ENCODE measurements around the gene CCDC171. TPM values are rescaled to one million over a fixed set of nuclear protein-coding genes. Genes with fewer than 3 reads are reported as not detected.
"Not testable (repeated sequence)": the region's sequence is repeated elsewhere in the genome, so short reads cannot be mapped to it uniquely, and the experiment has no call there.

CCDC171 gene
- total RNA-seq, 2 donors from 2014 or later: 4.9 to 6.0 TPM

DNA sequence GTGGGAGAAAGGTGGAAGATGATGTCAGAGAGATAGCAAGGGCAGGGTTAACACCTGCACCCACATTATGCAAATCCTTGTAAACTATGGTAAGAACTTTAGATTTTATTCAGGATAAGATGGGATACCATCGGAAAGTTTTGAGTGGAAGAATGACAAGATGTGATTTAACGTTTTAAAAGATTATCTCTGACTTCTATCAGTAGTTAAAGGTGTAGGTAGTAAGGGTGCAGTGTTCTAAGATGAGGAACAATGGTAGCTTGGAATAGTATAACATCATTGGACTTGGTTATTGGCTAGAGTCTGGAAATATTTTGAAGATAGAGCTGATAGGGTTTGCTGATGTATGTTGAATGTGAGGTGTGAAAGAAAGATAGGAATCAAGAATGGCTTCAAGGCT lies 211.3 kb downstream of the CCDC171 start:
- Mint-ChIP-seq H3K4me1 (ENCODE audit: low read depth) (no peaks in the 10 kb centered on the region), H3K27ac (no peak overlapping the region), H3K4me3 (no peak overlapping the region), H3K9me3 (no peaks in the 10 kb centered on the region), H3K27me3 (ENCODE audit: low read depth) (no peaks in the 10 kb centered on the region), H3K36me3 (ENCODE audit: insufficient read depth in 2 of 2) (no peaks in the 10 kb centered on the region)
- ATAC-seq (replicated peaks in 1 of 2): no peak
- DNase-seq: no peak

DNA sequence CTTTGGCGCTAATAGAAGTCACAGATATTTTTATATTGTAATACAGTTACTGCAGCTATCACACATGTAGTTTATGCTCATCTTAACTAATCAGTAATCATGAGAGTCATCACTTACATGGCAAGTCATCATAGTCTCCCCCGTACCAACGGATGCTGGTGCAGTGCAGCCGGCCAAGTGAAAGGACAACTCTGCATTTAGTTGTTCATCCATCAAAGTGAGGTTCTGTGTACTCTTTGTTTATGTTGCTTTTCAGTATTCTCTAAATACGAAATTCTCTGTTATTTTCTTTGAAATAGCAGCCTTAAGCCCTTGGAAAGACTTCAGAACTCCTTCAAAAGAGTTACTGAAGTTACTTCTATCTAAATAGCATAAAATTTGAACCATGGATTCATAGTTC lies 216.7 kb downstream of the CCDC171 start:
- Mint-ChIP-seq H3K27me3 (ENCODE audit: low read depth) (no peaks in the 10 kb centered on the region), H3K27ac (no peak overlapping the region)

DNA sequence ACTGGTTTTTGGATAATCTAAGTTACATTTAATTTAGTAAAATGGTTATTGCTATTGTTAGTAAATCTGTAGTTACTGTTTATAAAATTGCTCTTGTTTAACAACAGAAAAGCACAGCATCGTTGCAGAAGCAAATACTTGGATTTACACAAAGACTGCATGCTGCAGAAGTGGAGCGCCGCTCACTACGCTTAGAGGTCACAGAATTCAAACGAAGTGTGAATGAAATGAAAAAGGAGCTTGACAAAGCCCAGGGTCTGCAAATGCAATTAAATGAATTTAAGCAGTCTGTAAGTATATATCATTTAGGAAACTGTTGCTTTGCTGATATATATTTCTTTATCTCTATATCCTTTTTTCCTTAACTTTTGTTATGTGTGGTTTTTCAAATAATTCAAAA lies 226.0 kb downstream of the CCDC171 start:
- Mint-ChIP-seq H3K9me3 (no peaks in the 10 kb centered on the region), H3K4me3 (no peak overlapping the region), H3K36me3 (ENCODE audit: insufficient read depth in 2 of 2) (no peaks in the 10 kb centered on the region), H3K27ac (no peak overlapping the region), H3K4me1 (ENCODE audit: low read depth) (no peaks in the 10 kb centered on the region), H3K27me3 (ENCODE audit: low read depth) (no peaks in the 10 kb centered on the region)
- no peak for DNase-seq
- ATAC-seq (replicated peaks in 1 of 2): no peak

More for the DNA sequence above, 216.7 kb downstream of the CCDC171 start:
- Mint-ChIP-seq H3K4me1 (ENCODE audit: low read depth) (no peaks in the 10 kb centered on the region), H3K9me3 (no peaks in the 10 kb centered on the region), H3K4me3 (no peak overlapping the region), H3K36me3 (ENCODE audit: insufficient read depth in 2 of 2) (no peaks in the 10 kb centered on the region)
- no peak for ATAC-seq (replicated peaks in 1 of 2)
- DNase-seq: no peak

DNA sequence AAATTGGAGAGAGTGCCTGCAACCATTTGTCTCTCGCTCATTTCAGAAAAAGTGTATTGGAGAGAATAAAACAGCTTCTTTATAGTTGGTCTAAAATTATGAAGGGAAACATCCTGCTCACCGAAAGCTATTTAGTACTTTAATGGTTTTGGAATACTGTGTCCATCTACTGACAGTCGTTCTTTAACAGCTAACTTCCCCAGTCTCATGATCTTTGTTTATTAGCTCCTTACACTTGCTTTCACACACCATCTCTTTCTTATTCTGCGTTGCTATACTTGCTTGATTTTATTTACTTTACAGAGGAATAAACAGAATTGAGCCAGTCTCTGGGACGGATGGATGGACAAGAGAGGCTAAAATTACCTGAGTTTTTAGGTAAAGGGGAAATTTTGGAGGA lies 229.3 kb downstream of the CCDC171 start:
- Mint-ChIP-seq H3K4me1 (ENCODE audit: low read depth) (no peaks in the 10 kb centered on the region), H3K27me3 (ENCODE audit: low read depth) (no peaks in the 10 kb centered on the region), H3K36me3 (ENCODE audit: insufficient read depth in 2 of 2) (no peaks in the 10 kb centered on the region), H3K4me3 (no peak overlapping the region), H3K27ac (no peak overlapping the region), H3K9me3 (no peaks in the 10 kb centered on the region)
- DNase-seq (no peak), ATAC-seq (replicated peaks in 1 of 2) (no peak)

DNA sequence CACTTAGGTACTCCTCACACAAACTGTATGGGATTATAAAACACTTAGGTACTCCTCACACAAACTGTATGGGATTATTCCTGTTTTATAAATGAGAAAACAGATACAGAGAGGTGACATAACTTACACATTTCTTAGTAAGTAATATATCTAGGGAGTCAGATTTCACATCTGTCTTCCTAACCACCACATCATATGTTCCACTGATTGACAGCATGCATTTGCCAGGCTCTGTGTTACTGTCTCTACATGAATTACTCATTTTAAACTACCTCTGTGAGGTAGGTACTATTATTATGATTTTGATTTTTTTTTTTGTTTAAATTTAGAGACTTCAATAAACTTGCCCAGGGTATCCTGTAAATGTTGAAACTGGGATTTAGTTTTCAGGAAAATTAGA lies 232.7 kb downstream of the CCDC171 start:
- Mint-ChIP-seq H3K27me3 (ENCODE audit: low read depth) (no peaks in the 10 kb centered on the region), H3K9me3 (no peaks in the 10 kb centered on the region), H3K4me3 (no peak overlapping the region), H3K4me1 (ENCODE audit: low read depth) (no peaks in the 10 kb centered on the region), H3K36me3 (ENCODE audit: insufficient read depth in 2 of 2) (no peaks in the 10 kb centered on the region), H3K27ac (no peak overlapping the region)
- DNase-seq (no peak), ATAC-seq (replicated peaks in 1 of 2) (no peak)

DNA sequence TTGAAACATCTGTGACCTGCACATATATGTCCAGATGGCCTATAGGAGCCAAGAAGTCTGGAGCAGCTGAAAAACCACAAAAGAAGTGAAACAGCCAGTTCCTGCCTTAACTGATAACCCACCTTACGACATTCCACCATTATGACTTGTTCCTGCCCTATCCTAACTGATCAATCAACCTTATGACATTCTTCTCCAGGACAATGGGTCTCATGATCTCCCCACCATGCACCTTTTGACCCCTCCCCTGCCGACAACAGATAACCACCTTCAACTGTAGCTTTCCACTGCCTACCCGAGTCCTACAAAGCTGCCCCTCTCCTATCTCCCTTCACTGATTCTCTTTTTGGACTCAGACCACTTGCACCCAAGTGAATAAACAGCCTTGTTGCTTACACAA lies 233.8 kb downstream of the CCDC171 start:
- ATAC-seq (replicated peaks in 1 of 2) (no peak), DNase-seq (no peak)
- Mint-ChIP-seq H3K36me3 (ENCODE audit: insufficient read depth in 2 of 2) (no peaks in the 10 kb centered on the region), H3K4me3 (no peak overlapping the region), H3K27ac (no peak overlapping the region), H3K27me3 (ENCODE audit: low read depth) (no peaks in the 10 kb centered on the region), H3K4me1 (ENCODE audit: low read depth) (no peaks in the 10 kb centered on the region), H3K9me3 (peaks cover 0 to under 1% of the 10 kb centered on the region in 2 donors)

DNA sequence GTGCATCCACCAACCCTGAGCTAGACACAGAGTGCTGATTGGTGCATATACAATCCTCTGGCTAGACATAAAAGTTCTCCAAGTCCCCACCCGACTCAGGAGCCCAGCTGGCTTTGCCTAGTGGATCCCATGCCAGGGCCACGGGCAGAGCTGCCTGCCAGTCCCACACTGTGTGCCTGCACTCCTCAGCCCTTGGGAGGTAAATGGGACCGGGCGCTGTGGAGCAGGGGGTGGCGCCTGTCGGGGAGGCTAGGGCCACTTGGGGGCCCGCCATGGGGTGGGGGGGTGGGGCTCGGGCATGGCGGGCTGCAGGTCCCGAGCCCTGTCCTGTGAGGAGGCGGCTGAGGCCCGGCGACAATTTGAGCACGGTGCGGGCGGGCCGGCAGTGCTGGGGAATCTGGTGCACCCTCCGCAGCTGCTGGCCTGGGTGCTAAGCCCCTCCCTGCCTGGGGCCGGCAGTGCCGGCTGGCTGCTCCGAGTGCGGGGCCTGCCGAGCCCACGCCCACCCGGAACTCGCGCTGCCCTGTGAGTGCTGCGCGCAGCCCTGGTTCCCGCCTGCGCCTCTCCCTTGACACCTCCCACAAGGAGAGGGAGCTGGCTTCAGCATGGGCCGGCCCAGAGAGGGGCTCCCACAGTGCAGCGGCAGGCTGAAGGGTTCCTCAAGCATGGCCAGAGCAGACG lies 257.5 kb downstream of the CCDC171 start:
- not testable (repeated sequence) for ATAC-seq (replicated peaks in 1 of 2); H3K36me3 Mint-ChIP-seq (ENCODE audit: insufficient read depth in 2 of 2); DNase-seq; H3K27me3 Mint-ChIP-seq (ENCODE audit: low read depth); H3K27ac Mint-ChIP-seq; H3K4me3 Mint-ChIP-seq; H3K4me1 Mint-ChIP-seq (ENCODE audit: low read depth)
- peaks cover 11 to 12% of the 10 kb centered on the region in 2 donors for H3K9me3 Mint-ChIP-seq

DNA sequence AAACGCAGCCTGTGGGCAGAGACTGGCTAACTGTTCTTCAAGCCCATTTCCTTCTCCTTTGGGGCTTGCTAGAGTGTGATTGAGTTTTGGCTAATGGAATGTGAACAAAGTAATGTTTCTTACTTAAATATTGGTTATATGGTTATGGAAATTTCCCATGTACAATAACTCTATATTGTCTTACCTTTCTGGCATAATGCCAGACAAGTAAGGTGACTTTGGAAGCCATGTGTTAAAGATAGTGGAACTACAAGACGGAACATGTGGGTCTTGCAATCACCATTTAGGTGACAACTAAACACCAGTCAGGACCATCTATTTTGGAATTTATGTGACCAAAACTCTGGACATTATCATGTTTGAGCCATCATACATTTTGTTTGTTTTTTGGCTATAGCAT lies 260.2 kb downstream of the CCDC171 start:
- peaks cover 0 to 8% of the 10 kb centered on the region in 2 donors for H3K36me3 Mint-ChIP-seq (ENCODE audit: insufficient read depth in 2 of 2)
- H3K27me3 Mint-ChIP-seq (ENCODE audit: low read depth): no peaks in the 10 kb centered on the region
- no peak overlapping the region for H3K4me3 Mint-ChIP-seq
- ATAC-seq (replicated peaks in 1 of 2) (no peak), DNase-seq (no peak)
- H3K27ac Mint-ChIP-seq: no peak overlapping the region
- peaks cover 4 to 11% of the 10 kb centered on the region in 2 donors for H3K9me3 Mint-ChIP-seq
- H3K4me1 Mint-ChIP-seq (ENCODE audit: low read depth): no peaks in the 10 kb centered on the region

DNA sequence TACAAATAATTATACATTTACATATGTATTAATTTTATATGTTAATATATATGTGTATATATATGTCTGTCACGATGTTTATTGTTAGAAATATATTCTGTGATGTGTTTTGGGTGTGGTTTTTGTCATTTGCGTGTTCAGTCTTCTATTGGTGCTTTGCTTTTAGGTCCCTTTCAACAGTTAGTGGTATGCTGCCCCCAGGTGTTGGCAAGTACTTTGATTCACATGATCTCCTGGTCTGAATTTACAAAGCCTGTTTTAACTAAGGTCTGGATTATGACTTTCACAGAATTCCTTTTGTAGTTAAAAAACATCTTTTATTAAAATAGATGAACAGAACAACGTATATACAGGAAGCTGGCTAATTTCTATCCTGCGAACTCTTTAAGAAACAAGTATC lies 271.5 kb downstream of the CCDC171 start:
- DNase-seq (no peak), ATAC-seq (replicated peaks in 1 of 2) (no peak)
- peaks cover 0 to 6% of the 10 kb centered on the region in 2 donors for H3K9me3 Mint-ChIP-seq
- H3K36me3 Mint-ChIP-seq (ENCODE audit: insufficient read depth in 2 of 2): peaks cover 0 to 2% of the 10 kb centered on the region in 2 donors
- H3K4me3 Mint-ChIP-seq: no peak overlapping the region
- no peaks in the 10 kb centered on the region for H3K27me3 Mint-ChIP-seq (ENCODE audit: low read depth)
- H3K4me1 Mint-ChIP-seq (ENCODE audit: low read depth): no peaks in the 10 kb centered on the region
- no peak overlapping the region for H3K27ac Mint-ChIP-seq

DNA sequence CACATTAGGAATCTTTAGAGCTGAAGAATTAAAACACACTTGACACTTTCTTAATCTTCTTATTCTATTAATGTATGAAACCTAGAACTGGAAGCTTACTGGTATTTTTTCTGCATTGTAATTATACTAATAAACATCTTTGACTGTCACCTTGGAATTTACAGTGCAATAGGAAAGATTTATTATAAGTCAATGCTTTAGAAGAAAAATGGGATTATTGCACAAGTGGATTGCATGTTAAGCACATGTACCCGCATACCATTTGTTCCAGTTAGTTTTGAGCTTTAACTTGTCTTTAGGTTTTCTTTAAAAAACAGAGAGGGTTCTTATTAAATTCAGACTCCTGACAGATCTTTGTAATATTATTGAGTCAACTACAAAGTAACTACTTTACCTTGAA lies 278.5 kb downstream of the CCDC171 start:
- no peak for DNase-seq
- Mint-ChIP-seq H3K9me3 (no peaks in the 10 kb centered on the region), H3K4me1 (ENCODE audit: low read depth) (no peaks in the 10 kb centered on the region), H3K36me3 (ENCODE audit: insufficient read depth in 2 of 2) (no peaks in the 10 kb centered on the region), H3K4me3 (no peak overlapping the region), H3K27me3 (ENCODE audit: low read depth) (no peaks in the 10 kb centered on the region), H3K27ac (no peak overlapping the region)
- ATAC-seq (replicated peaks in 1 of 2): no peak

DNA sequence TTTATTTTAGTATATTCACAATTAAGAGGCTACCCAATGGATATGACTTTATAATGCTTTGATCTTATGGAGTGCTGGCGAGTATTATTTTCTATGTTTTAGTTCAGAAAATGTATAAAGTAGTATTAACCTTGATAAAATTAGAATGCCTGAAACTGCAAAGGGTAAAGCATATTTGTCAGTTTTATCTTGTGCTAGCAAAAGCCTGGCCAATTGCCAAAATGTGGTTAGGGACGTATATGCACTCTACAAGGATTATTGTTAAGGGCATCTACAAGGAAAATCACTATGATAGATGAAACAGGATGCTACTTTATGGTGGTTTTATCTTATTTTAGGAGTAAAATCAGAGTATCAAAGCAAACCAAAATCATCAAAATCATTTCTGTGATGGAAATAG lies 281.7 kb downstream of the CCDC171 start:
- no peaks in the 10 kb centered on the region for H3K27me3 Mint-ChIP-seq (ENCODE audit: low read depth)
- H3K9me3 Mint-ChIP-seq: no peaks in the 10 kb centered on the region
- no peak overlapping the region for H3K27ac Mint-ChIP-seq
- no peaks in the 10 kb centered on the region for H3K4me1 Mint-ChIP-seq (ENCODE audit: low read depth)
- no peak for DNase-seq
- H3K36me3 Mint-ChIP-seq (ENCODE audit: insufficient read depth in 2 of 2): no peaks in the 10 kb centered on the region
- ATAC-seq (replicated peaks in 1 of 2): no peak
- H3K4me3 Mint-ChIP-seq: no peak overlapping the region

DNA sequence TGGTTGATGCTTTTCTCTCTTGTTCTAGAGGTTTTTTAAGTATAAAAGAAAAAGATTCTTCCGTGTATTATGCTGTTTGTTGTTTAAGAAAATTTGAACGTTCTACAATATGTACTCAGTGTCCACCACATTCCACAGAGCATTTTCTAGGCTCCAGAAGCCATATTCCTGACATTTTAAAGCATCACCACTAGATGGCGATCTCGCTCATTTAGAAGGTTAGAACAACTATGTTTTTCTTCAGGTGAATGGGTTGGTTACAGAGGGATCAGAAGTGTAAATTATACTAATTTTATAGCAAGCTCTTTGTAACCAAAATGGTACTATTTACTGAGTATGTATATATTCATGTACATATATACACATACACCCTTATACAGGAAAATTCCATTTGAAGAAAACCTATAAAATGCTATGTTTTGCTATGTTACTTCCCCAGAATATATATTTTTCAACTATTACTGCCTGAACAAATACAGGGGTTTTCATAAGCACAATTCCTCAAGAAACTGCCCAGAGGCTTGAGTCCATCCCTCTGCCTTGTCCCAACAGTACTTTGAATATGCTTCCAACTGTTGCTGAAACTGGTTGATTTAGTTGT lies 284.3 kb downstream of the CCDC171 start:
- ATAC-seq (replicated peaks in 1 of 2): no peak

DNA sequence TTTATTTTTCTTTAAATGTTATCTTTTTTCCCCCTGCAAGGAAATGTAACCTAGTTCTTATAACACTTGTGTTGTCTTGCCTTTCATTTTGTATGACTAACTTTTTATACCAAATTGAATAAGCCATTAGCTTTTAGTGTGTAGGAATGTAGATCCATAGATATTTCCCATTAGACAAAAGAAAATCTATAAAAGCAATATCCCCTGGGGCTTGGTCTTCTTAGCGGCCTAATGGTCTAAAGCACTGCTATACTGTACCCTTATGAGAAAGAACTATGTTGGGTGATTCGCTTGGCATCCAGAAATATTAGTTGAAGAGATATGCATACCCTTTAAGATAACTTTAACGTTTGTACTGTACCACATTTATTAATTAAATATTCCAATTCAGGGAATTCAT lies 289.2 kb downstream of the CCDC171 start:
- Mint-ChIP-seq H3K9me3 (no peaks in the 10 kb centered on the region), H3K36me3 (ENCODE audit: insufficient read depth in 2 of 2) (no peaks in the 10 kb centered on the region), H3K4me1 (ENCODE audit: low read depth) (no peaks in the 10 kb centered on the region), H3K4me3 (no peak overlapping the region), H3K27ac (no peak overlapping the region), H3K27me3 (ENCODE audit: low read depth) (no peaks in the 10 kb centered on the region)
- no peak for ATAC-seq (replicated peaks in 1 of 2)
- DNase-seq: no peak

More for the DNA sequence above, 284.3 kb downstream of the CCDC171 start:
- DNase-seq: peak; percentile 11 to 23
- H3K36me3 Mint-ChIP-seq (ENCODE audit: insufficient read depth in 2 of 2): no peaks in the 10 kb centered on the region
- H3K27ac Mint-ChIP-seq: no peak overlapping the region
- no peak overlapping the region for H3K4me3 Mint-ChIP-seq
- no peaks in the 10 kb centered on the region for H3K27me3 Mint-ChIP-seq (ENCODE audit: low read depth)
- H3K9me3 Mint-ChIP-seq: no peaks in the 10 kb centered on the region
- no peaks in the 10 kb centered on the region for H3K4me1 Mint-ChIP-seq (ENCODE audit: low read depth)

DNA sequence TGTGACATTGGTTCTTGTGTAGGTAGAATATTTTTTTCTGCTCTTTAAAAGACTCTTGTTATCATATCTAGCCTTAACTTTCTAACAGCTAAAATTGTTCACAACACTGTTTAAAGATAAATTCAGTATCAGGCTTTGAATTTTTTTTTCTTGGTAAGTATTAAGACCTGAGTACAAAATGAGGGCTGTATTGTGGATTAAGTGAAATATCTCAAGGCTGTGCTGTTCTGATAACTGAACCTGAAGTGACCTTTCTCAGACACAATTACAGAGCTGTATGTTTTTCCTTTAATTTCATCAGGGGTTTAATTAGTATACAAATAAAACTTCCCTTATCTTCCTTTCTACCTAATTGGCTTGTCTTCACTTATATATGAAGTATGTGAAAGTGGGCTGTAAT lies 290.5 kb downstream of the CCDC171 start:
- no peaks in the 10 kb centered on the region for H3K4me1 Mint-ChIP-seq (ENCODE audit: low read depth)
- H3K36me3 Mint-ChIP-seq (ENCODE audit: insufficient read depth in 2 of 2): no peaks in the 10 kb centered on the region
- H3K27me3 Mint-ChIP-seq (ENCODE audit: low read depth): no peaks in the 10 kb centered on the region
- DNase-seq: no peak
- no peaks in the 10 kb centered on the region for H3K9me3 Mint-ChIP-seq
- no peak overlapping the region for H3K27ac Mint-ChIP-seq
- ATAC-seq (replicated peaks in 1 of 2): no peak
- no peak overlapping the region for H3K4me3 Mint-ChIP-seq
